Endothelial cell of umbilical vein (primary cell): ENCODE results near the gene ARID2. TPM values are rescaled to one million over a fixed set of nuclear protein-coding genes. Genes with fewer than 3 reads are reported as not detected.

Experiments
- BruUV-seq: library from RNA; stranded (reverse); fragments of 400-500 nt; replicated peaks from 2 replicates; lab custom pipeline; 2021; lab: Mats Ljungman, UMichigan
- CTCF ChIA-PET: fragments of 300-600, 350-600 bp; sonication (Branson Sonifier 250); formaldehyde crosslinking; loops from one replicate; lab custom pipeline; 2021; ENCODE audit warnings: antibody characterized with exemption, inconsistent platforms; lab: Charles Lee
- POLR2A ChIA-PET: fragments of 300-600, 350-600 bp; sonication (Branson Sonifier 250); formaldehyde crosslinking; loops from one replicate; lab custom pipeline; 2021; ENCODE audit warnings: antibody characterized with exemption, inconsistent platforms; lab: Charles Lee
- DNase-seq: peaks from one replicate; pipeline ENCODE4 v3.0.0-alpha.2; 2011; ENCODE audit warnings: low read depth, low spot score
- FAIRE-seq: peaks from 2 replicates; lab custom pipeline; 2011; peaks lifted over from hg19 to GRCh38; lab: Jason Lieb, UNC
- H2AFZ ChIP-seq: 2 replicates; pipeline ENCODE4 v1.6.0; 2012; ENCODE audit warnings: low read depth, low read length, control low read depth, inconsistent platforms
- H3K27ac ChIP-seq: 2 replicates; pipeline ENCODE4 v1.5.1; 2011; ENCODE audit warnings: low read depth, mild to moderate bottlenecking, control low read depth, low read length, moderate library complexity; ENCODE audit not compliant: insufficient read depth
- H3K27me3 ChIP-seq, 2 experiments: 2 replicates each; pipeline versions ENCODE4 v1.6.0 to v1.6.1; 2011; ENCODE audit warnings: low read length in 2 of 2, mixed read lengths in 1 of 2; ENCODE audit not compliant: control insufficient read depth in 2 of 2, insufficient read depth in 2 of 2
- H3K36me3 ChIP-seq, 2 experiments: 2 replicates in 1 of 2; 3 replicates in 1 of 2; pipeline ENCODE4 v1.5.1; 2011; ENCODE audit warnings: low read length in 2 of 2, mild to moderate bottlenecking in 1 of 2, moderate library complexity in 1 of 2; ENCODE audit not compliant: control insufficient read depth in 2 of 2, insufficient read depth in 2 of 2; ENCODE audit errors: extremely low read depth in 1 of 2
- H3K4me1 ChIP-seq: 3 replicates; pipeline ENCODE4 v1.5.1; 2011; ENCODE audit warnings: mild to moderate bottlenecking, low read length; ENCODE audit not compliant: control insufficient read depth, insufficient read depth; ENCODE audit errors: extremely low read depth
- H3K4me2 ChIP-seq: 2 replicates; pipeline ENCODE4 v1.6.1; 2011; ENCODE audit warnings: low read length, control low read depth, mixed read lengths; ENCODE audit not compliant: insufficient read depth
- H3K4me3 ChIP-seq, 3 experiments: fragments of 200-600 bp in 1 of 3; sonication (generic), shearing (Covaris generic) in 1 of 3; replicated peaks in 1 of 3; 2 replicates each; pipeline ENCODE4 v1.5.1; 2011 to 2016; ENCODE audit warnings: control low read depth in 3 of 3, low read length in 3 of 3, mild to moderate bottlenecking in 2 of 3, inconsistent platforms in 1 of 3, low read depth in 1 of 3, moderate library complexity in 1 of 3; ENCODE audit not compliant: insufficient read depth in 1 of 3
- H3K79me2 ChIP-seq: 2 replicates; pipeline ENCODE4 v1.6.0; 2012; ENCODE audit warnings: low read length, inconsistent platforms; ENCODE audit not compliant: control insufficient read depth, insufficient read depth
- H3K9ac ChIP-seq: replicated peaks from 2 replicates; pipeline ENCODE3; 2011; ENCODE audit warnings: low read length, control low read depth; ENCODE audit not compliant: insufficient read depth; ENCODE audit errors: extremely low read depth
- H3K9me1 ChIP-seq: replicated peaks from 3 replicates; pipeline ENCODE4 v1.6.0; 2011; ENCODE audit warnings: mild to moderate bottlenecking, low read length; ENCODE audit not compliant: control insufficient read depth, insufficient read depth; ENCODE audit errors: extremely low read depth
- H3K9me3 ChIP-seq: replicated peaks from 2 replicates; pipeline ENCODE4 v1.5.1; 2012; ENCODE audit warnings: low read length, inconsistent platforms; ENCODE audit not compliant: control insufficient read depth, insufficient read depth
- H4K20me1 ChIP-seq: replicated peaks from 2 replicates; pipeline ENCODE3; 2011; ENCODE audit warnings: mild to moderate bottlenecking, low read length; ENCODE audit not compliant: control insufficient read depth, insufficient read depth; ENCODE audit errors: extremely low read depth
- CTCF ChIP-seq, 2 donors: IDR thresholded peaks; 1 replicate in 1 of 2; 2 replicates in 1 of 2; pipeline ENCODE4 v1.5.1; 2011; ENCODE audit warnings: low read length in 2 of 2, mild to moderate bottlenecking in 2 of 2, moderate library complexity in 2 of 2, control low read depth in 1 of 2, inconsistent platforms in 1 of 2, low read depth in 1 of 2; ENCODE audit not compliant: insufficient read depth in 1 of 2; ENCODE audit errors: extremely low read depth in 1 of 2
- EZH2 ChIP-seq: IDR thresholded peaks from 2 replicates; pipeline ENCODE4 v1.6.1; 2012; ENCODE audit warnings: borderline replicate concordance, low read depth, mild to moderate bottlenecking, moderate library complexity, low read length, inconsistent platforms; ENCODE audit not compliant: severe bottlenecking
- FOS ChIP-seq: IDR thresholded peaks from 2 replicates; pipeline ENCODE4 v1.6.1; 2011; ENCODE audit warnings: mild to moderate bottlenecking, low read length, moderate library complexity, borderline replicate concordance; ENCODE audit not compliant: insufficient read depth
- GATA2 ChIP-seq: IDR thresholded peaks from 2 replicates; pipeline ENCODE4 v1.7.0; 2011; ENCODE audit warnings: low read depth, mild to moderate bottlenecking, moderate library complexity, mixed read lengths, low read length; ENCODE audit not compliant: insufficient read length, insufficient read depth
- JUN ChIP-seq: IDR thresholded peaks from 2 replicates; pipeline ENCODE4 v1.6.1; 2011; ENCODE audit warnings: borderline replicate concordance, low read depth; ENCODE audit not compliant: insufficient read length, insufficient read depth
- MAX ChIP-seq: IDR thresholded peaks from 2 replicates; pipeline ENCODE4 v1.6.1; 2011; ENCODE audit not compliant: insufficient read depth, insufficient read length
- MYC ChIP-seq: IDR thresholded peaks from one replicate; pipeline ENCODE4 v1.6.1; 2011; ENCODE audit warnings: mild to moderate bottlenecking, low read depth, low read length
- POLR2A ChIP-seq: IDR thresholded peaks from 2 replicates; pipeline ENCODE4 v1.6.1; 2012; ENCODE audit warnings: low read depth, mild to moderate bottlenecking, control low read depth, low read length
- POLR2AphosphoS5 ChIP-seq: IDR thresholded peaks from 2 replicates; pipeline ENCODE4 v1.6.1; 2012; ENCODE audit warnings: low read depth, mild to moderate bottlenecking, control low read depth, low read length, moderate library complexity; ENCODE audit not compliant: insufficient read depth
- dilution Hi-C: fragments of 300-500 bp; cut with MboI; formaldehyde crosslinking; loops from one replicate; pipeline ENCODE4 v1.15.0; 2019; ENCODE audit warnings: low sequenced_read_pairs; ENCODE audit not compliant: extremely low pct_ligation_motif_present
- intact Hi-C: fragments of 100-400 bp; cut with micrococcal nuclease; formaldehyde crosslinking; loops from one replicate; pipeline ENCODE4 v1.10.0; 2022
- polyA plus RNA-seq, 4 experiments: library from polyadenylated mRNA; depleted of rRNA in 3 of 4; stranded (reverse) in 3 of 4; unstranded in 1 of 4; fragments of >200 nt; gene quantifications; 2 replicates each; pipeline versions ENCODE4 v1.2.1 to v1.2.3, GENCODE V29; 2011 to 2012; ENCODE audit warnings: missing spikeins in 1 of 4
- total RNA-seq: library from RNA; stranded (reverse); gene quantifications from 2 replicates; pipeline ENCODE4 v1.2.3, GENCODE V29; 2021

Gene ARID2
- total and polyA plus RNA-seq, 2 donors (not counting 3 experiments of a cell fraction or from before 2014, with no cell fraction given), result 10.8 to 26.7 TPM

GRCh38 chr12:45779936-45780335 lies 50.4 kb downstream of the ARID2 start:
- no peaks in the 10 kb centered on the region for H3K9me3 ChIP-seq
- intact Hi-C loops, result no loop called here
- H3K4me3 ChIP-seq, result no peak overlapping the region
- no peak overlapping the region for H2AFZ ChIP-seq
- H3K9ac ChIP-seq, result no peak overlapping the region
- no peaks in the 10 kb centered on the region for H3K36me3 ChIP-seq
- H3K79me2 ChIP-seq, result peaks cover 29% of the 10 kb centered on the region
- H3K4me2 ChIP-seq, result no peak overlapping the region
- H4K20me1 ChIP-seq, result peaks cover 2% of the 10 kb centered on the region
- DNase-seq, result no peak
- BruUV-seq, result no TSS peak
- dilution Hi-C loops, result no loop called here
- H3K27me3 ChIP-seq, result no peaks in the 10 kb centered on the region
- no peaks in the 10 kb centered on the region for H3K4me1 ChIP-seq
- TF ChIP-seq MYC (no peak), POLR2A (no peak), POLR2AphosphoS5 (no peak), MAX (no peak), GATA2 (no peak), CTCF (IDR thresholded peaks at IDR 0.05; ENCODE audit: extremely low read depth in 1 of 2, insufficient read depth in 1 of 2, low read depth in 1 of 2, low read length in 2 of 2) (no peak), FOS (no peak), JUN (no peak), EZH2 (no peak)
- H3K27ac ChIP-seq, result no peak overlapping the region
- ChIA-PET CTCF (no interaction called here), POLR2A (no interaction called here)
- FAIRE-seq, result no peak
- no peaks in the 10 kb centered on the region for H3K9me1 ChIP-seq
